HG02759 (cell line): ENCODE measurements around the gene ABHD18.
A peak's percentile ranks its signal among the peaks of the same experiment; 100 is the strongest.
"Not testable (repeated sequence)": the region's sequence is repeated elsewhere in the genome, so short reads cannot be mapped to it uniquely, and the experiment has no call there.

Experiments used
- ATAC-seq: cut with Tn5 transposase; IDR thresholded peaks from one replicate; pipeline ENCODE4 v1.9.1; 2021; ENCODE audit warnings: mild to moderate bottlenecking, moderate library complexity; ENCODE audit not compliant: unreplicated experiment

Gene ABHD18

GRCh38 chr4:127988638-127989037 is 23.4 kb downstream of the ABHD18 start:
- no peak for ATAC-seq

DNA sequence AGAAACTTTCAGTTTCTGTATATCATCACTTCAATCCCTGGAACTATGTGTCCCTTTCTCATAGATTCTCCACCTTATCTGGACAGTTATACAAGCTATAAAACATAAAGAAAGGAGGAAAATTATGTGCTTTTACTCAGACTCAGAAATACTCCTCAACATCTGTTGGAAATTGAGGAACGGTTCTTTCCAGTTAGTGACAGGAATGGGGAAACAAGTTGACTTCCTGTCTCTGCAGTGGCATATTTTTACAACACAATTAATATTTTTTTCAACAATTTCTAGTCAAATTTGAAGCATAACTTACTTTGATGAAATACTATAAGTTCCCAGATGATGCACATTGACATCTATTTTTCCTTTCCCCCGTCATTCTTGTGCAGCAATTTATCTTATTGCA is 27.9 kb downstream of the ABHD18 start:
- no peak for ATAC-seq

- no peak for ATAC-seq
These were observed 30.6 kb downstream of the ABHD18 start for GRCh38 chr4:127995776-127996175.

GRCh38 chr4:127996521-127996920 is 31.3 kb downstream of the ABHD18 start:
- ATAC-seq, result not testable (repeated sequence)

DNA sequence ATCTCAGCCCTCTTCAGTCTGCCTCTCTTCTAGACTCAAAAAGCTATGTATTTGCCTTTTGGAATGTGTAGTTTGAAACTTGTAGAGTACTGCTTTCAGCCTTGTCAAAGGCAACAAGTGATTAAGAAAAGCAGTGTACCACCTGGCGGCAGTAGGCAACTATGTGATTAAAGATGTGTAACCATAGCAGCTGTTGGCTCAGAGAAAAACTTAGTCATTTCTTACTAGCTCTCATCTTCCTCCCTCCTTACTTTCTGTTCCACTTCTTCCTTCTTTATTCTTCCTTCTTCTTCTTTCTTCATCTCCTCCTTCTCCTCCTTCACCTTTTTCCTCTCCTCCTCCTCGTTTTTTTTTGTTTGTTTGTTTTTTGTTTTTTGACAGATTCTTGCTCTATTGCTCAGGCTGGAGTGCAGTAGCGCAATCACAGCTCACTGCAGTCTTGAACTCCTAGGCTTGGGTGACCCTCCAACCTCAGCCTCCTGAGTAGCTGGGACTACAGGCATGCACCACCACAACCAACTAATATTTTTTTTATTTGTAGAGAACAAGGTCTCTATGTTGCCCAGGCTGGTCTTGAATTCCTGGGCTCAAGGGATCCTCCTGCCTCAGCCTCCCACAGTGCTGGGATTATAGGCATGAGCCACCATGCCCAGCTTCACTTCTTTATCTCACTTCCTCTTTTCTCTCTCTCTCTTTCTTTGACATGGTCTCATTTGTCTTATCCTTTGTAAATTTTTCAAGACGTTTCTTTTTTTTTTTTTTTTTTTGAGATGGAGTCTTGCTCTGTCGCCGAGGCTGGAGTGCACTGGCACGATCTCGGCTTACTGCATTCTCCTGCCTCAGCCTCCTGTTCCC is 32.6 kb downstream of the ABHD18 start:
- peak; percentile 99 for ATAC-seq

GRCh38 chr4:128006592-128006991 is 41.4 kb downstream of the ABHD18 start:
- no peak for ATAC-seq

GRCh38 chr4:128009428-128009827 is 44.2 kb downstream of the ABHD18 start:
- no peak for ATAC-seq

DNA sequence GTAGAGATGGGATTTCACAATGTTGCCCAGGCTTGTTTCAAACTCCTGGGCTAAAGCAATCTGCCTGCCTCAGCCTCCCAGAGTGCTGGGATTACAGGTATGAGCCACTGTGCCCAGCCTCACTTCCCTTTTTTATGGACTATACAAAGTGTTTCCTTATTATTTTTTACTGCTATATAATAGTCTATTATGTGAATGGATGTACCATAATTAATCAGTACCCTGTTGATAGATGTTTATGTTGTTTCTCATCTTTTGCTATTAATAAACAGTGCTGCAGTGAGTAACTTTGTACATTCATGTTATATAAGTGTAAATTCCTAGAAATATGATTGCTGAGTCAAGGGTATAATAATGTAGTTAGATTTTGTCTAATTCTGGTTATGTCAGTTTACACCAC is 60.1 kb downstream of the ABHD18 start:
- no peak for ATAC-seq

DNA sequence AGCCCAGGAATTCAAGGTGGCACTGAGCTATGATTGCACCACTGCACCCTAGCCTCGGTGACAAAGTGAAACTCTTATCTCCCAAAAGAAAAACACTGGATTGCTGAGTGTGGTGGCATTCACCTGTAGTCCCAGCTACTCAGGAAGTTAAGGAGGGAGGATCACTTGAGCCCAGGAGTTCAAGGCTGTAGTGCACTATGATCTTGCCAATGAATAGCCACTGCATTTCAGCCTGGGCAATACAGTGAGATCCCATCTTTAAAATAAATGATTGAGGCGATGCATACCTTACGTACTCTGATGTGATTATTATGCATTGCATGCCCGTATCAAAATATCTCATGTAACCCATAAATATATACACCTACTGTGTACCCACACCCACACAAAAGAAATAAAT is 64.7 kb downstream of the ABHD18 start:
- no peak for ATAC-seq

DNA sequence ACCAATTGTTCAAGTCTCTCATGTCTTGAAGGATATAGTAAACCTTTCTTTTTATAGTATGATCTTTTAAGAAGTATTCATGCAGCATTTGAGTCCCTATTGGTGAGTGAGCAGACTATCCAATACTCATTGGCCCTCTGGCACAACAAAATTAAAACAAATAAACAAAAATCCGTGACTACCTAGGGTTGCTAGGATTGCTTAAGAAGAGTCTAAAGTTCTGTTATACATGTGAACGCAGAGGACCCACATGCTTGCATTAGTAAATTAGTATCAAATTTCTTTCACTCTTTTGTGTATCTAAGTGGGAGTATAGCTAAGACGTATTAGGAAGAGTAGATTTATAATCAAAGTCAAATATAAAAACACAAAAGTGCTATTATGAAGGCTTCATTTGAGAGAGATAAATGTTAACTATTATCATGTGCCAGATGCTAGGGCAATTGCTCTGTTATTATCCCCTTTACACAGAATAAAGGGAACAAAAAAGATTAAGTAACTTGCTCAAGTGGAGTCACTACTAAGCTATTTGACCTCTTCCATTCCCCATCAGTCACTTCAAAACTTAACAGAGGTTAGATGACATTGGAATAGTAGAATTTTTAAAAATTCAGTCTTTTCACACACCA is 66.7 kb downstream of the ABHD18 start:
- ATAC-seq, result no peak

DNA sequence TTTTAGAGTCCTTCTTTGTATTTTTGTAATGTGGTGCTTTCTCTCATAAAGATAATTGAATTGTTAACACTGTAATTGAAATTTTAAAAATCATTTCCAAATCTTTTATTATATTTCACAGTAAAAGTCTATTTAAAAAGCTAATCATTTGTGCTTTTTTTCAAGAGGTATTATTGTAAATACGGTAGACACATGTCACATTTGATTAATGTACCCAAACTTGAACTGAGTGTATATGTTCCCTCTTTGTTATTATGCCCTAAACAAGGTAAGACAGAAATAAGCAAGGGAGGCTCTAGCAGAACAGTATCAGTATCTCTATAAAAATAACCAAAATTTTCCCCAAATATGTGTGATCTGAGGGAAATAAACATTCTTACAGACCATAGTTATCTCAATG is 74.4 kb downstream of the ABHD18 start:
- ATAC-seq, result no peak

DNA sequence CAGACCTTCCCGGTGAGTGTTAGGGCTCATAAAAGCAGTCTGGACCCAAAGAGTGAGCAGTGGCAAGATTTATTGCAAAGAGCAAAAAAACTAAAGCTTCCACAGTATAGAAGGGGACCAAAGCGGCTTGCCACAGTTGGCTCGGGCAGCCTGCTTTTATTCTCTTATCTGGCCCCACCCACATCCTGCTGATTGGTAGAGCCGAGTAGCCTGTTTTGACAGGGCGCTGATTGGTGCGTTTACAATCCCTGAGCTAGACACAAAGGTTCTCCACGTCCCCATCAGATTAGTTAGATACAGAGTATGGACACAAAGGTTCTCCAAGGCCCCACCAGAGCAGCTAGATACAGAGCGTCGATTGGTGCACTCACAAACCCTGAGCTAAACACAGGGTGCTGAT is 81.8 kb downstream of the ABHD18 start:
- not testable (repeated sequence) for ATAC-seq

DNA sequence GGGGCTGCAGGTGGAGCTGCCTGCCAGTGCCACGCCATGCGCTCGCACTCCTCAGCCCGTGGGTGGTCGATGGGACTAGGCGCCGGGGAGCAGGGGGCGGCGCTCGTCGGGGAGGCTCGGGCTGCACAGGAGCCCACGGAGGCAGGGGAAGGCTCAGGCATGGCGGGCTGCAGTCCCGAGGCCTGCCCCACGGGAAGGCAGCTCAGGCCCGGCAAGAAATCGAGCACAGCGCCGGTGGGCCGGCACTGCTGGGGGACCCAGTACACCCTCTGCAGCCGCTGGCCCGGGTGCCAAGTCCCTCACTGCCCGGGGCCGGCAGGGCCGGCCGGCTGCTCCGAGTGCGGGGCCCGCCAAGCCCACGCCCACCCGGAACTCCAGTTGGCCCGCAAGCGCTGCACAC is 82.3 kb downstream of the ABHD18 start:
- ATAC-seq, result not testable (repeated sequence)

DNA sequence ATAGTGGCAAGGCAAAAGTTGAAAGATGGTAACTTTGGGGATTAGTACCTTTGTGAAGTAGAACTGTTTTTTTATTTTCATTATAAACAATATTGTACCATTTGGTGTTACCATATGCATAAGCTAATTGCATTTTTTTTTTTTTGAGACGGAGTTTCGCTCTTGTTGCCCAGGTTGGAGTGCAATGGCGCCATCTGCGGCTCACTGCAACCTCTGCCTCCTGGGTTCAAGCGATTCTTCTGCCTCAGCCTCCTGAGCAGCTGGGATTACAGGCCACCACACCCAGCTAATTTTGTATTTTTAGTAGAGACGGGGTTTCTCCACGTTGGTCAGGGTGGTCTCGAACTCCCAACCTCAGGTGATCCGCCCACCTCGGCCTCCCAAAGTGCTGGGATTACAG is 86.0 kb downstream of the ABHD18 start:
- not testable (repeated sequence) for ATAC-seq

DNA sequence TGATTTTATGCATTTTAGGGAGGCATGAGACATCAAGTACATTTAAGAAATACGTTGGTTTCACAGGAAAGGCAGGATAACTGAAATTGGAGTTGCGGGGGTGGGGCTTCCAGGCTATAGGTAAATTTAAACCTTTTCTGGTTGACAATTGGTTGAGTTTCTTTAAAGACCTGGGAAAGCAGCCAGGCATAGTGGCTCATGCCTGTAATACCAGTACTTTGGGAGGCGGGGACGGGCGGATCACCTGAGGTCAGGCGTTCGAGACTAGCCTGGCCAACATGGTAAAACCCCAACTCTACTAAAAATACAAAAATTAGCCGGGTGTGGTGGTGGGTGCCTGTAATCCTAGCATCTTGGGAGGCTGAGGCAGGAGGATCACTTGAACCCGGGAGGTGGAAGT is 89.7 kb downstream of the ABHD18 start:
- not testable (repeated sequence) for ATAC-seq

DNA sequence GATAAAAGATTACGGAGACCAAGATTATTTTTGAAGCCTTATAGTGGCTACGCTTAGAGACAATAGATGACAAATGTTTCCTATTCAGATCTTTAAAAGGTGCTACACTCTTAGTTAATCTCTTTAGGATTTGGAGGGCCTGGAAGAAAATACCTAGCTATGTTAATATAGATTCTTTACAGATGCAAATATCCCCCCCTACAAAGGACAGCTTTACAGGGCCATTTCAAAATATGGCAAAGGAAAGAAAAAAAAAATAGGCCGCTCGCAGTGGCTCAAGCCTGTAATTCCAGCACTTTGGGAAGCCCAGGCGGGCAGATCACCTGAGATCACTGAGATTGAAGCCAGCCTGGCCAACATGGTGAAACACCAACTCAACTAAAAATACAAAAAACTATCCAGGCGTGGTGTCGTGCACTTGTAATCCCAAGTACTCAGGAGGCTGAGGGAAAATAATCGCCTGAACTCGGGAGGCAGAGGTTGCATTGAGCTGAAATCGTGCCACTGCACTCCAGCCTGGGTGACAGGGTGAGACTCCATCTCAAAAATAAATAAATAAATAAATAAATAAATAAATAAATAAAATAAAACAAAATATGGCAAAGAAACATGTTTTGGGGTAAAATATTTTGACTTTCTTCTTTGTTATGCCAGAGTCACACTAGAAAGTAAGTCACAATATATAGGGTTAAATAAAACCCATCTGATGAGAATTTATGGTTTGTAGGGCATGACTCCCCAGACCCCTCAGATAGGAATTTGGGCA is 90.4 kb downstream of the ABHD18 start:
- ATAC-seq, result not testable (repeated sequence)

DNA sequence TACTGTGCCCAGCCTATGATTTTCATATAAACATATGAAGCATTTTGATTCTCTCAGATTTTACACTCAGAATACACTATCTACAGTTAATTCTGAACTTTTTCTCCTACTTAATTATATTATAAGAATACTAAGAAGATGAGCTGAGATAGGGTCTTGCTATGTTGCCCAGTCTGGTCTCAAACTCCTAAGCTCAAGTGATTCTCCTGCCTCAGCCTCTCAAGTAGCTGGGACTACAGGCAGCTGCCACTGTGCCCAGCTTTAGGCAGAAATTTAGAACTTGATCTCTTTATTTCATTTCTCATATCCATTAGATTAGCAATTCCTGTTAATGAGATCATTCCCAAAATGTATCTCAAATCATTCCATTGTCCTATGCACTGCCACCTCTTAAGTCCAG is 91.2 kb downstream of the ABHD18 start:
- ATAC-seq, result no peak

DNA sequence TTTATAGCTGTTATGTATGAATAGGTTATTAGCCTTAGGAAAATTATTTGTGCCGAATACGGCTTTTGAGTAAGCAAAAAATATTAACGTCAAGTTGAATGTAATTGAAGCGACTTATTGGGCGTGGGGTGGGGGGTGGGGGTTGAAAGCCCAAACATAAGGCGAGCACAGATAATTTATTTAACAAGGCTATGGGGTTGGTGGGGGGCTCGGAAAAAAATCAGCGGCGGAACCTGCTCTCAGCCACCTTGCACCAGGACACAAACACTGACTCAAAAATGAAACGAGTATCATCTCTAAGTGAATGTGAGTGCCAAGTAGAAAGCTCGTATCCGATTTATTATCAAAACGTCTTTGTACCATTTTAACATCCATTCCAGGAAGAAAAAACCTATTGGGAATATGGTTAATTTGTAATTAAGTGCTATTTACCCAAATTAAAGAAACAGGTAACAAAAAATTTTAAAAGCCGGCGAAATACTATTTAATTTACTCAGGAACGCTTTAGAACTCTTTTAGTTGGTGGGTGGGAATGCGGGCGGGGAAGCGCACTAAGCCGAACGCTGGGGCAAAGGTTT is 95.0 kb downstream of the ABHD18 start:
- ATAC-seq, result no peak

- ATAC-seq, result peak; percentile 87
These were observed 95.7 kb downstream of the ABHD18 start, which contains the start of gene LARP1B for GRCh38 chr4:128060699-128061565. Gene LARP1B, plus strand, starts transcription at chr4:128061312. Its CDS starts 13,640 bp downstream, at chr4:128074952.
